Colonic mucosa (tissue), 4 donors: ENCODE results near the gene TPI1. TPM values are rescaled to one million over a fixed set of nuclear protein-coding genes. Genes with fewer than 3 reads are reported as not detected.
A peak's percentile ranks its signal among the peaks of the same experiment; 100 is the strongest.

Source experiments
- DNase-seq: peaks from one replicate; pipeline ENCODE4 v3.0.0-alpha.2; 2020
- H3K27ac ChIP-seq: fragments of 200-600 bp; one replicate; pipeline ENCODE4 v1.8.0; 2021
- H3K27me3 ChIP-seq: fragments of 200-600 bp; one replicate; pipeline ENCODE4 v1.8.0; 2021
- H3K36me3 ChIP-seq: fragments of 200-600 bp; one replicate; pipeline ENCODE4 v1.8.0; 2021
- H3K4me1 ChIP-seq: fragments of 200-600 bp; one replicate; pipeline ENCODE4 v1.8.0; 2021; ENCODE audit warnings: mild to moderate bottlenecking
- H3K4me3 ChIP-seq: fragments of 200-600 bp; one replicate; pipeline ENCODE4 v1.8.0; 2021
- H3K9ac ChIP-seq, 2 donors: one replicate each; pipeline ENCODE4 v1.7.0; 2013; ENCODE audit warnings: control low read depth in 2 of 2, low read depth in 2 of 2, low read length in 2 of 2
- H3K9me3 ChIP-seq: fragments of 200-600 bp; one replicate; pipeline ENCODE4 v1.8.0; 2021
- intact Hi-C: fragments of 100-400 bp; cut with DNase I; formaldehyde crosslinking; loops from one replicate; pipeline ENCODE4 v1.14.1; 2022
- total RNA-seq, 2 donors: library from RNA; stranded (reverse); fragmentation: NEBNext Ultra II Directional in 1 of 2; extraction: Animal tissue kit (Norgen Biotek cat#: 25700) in 1 of 2; gene quantifications; one replicate each; pipeline ENCODE4 v1.2.1, GENCODE V29; 2021
- TF ChIP-seq, protein P1 (sequence below): fragments of 200-600 bp; IDR thresholded peaks from one replicate; pipeline ENCODE4 v1.8.0; 2022; ENCODE audit warnings: antibody characterized with exemption, mild to moderate bottlenecking
- donor health status: healthy.
- donor health status: DM: no; HTN: no; CAD: no.
- donor health status: DM: no; HTN: no; CAD: no.

TPI1 gene
- total RNA-seq, 2 donors from 2014 or later = 1,097 to 1,106 TPM

DNA sequence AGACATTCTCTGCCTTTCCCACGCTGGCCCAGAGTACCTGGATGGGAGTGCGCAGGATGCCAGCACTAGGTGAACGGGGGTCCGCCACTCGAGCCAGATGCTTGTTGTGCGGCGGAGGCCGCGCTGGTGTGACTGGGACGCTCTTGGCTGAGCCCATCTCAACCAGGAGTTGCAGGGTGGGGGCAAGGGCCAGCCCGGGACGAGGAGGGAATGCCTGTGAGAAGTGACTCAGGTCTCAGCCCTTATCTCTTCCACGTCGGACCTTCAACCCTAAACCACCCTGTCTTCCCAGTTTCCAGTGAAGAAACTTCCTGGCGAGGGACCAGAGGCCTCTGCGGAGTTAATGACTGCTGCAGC lies 16.6 kb upstream of the TPI1 start:
- H3K9me3 ChIP-seq = no peaks in the 10 kb centered on the region
- intact Hi-C loops = no loop called here
- peak overlapping the region; percentile 99 for H3K27ac ChIP-seq
- no peaks in the 10 kb centered on the region for H3K36me3 ChIP-seq
- DNase-seq = no peak
- TF ChIP-seq, protein P1, sequence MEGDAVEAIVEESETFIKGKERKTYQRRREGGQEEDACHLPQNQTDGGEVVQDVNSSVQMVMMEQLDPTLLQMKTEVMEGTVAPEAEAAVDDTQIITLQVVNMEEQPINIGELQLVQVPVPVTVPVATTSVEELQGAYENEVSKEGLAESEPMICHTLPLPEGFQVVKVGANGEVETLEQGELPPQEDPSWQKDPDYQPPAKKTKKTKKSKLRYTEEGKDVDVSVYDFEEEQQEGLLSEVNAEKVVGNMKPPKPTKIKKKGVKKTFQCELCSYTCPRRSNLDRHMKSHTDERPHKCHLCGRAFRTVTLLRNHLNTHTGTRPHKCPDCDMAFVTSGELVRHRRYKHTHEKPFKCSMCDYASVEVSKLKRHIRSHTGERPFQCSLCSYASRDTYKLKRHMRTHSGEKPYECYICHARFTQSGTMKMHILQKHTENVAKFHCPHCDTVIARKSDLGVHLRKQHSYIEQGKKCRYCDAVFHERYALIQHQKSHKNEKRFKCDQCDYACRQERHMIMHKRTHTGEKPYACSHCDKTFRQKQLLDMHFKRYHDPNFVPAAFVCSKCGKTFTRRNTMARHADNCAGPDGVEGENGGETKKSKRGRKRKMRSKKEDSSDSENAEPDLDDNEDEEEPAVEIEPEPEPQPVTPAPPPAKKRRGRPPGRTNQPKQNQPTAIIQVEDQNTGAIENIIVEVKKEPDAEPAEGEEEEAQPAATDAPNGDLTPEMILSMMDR = no peak
- peak overlapping the region; percentile 65 for H3K4me3 ChIP-seq
- no peaks in the 10 kb centered on the region for H3K27me3 ChIP-seq
- H3K9ac ChIP-seq = peak overlapping the region in 1 of 2 donors; percentile 70
- H3K4me1 ChIP-seq = peaks cover 13% of the 10 kb centered on the region

DNA sequence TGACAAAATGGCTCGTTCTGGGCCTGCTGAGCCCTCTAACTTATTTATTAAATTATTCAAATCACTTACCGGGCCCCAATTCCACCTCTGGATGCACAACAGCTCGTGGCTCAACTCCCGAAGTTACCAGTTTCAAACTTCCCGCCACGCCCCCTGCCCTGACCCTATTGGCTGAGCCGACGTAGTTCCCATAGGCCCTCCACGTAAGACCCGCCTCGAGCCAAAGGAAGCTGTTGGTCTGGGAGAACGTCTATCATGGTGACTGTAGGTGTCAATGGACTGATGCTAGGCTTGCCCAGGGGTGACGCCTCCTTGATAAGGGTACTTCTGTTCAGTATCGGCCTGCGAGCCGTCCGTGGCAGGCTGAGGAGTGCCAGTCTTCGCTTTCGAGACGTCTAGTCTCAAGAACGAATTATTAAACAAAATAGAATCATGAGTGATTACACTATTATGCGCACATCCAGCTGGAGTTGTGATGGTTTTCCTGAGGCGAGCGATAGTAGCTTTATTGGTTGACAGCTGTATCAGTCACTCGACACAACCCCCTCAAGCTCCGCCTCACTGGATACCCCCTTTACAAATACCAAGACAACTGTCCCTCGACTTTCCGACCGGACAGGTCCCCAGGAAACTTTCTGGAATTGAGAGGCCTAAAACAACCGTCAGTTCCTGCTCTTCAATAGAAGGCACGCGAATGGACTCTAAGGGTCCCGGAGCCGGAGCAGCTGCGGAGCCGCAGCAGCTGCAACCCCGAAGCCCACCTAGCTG lies 16.0 kb upstream of the TPI1 start, which contains the start of gene CDCA3:
Gene CDCA3 (minus strand): TSS at position 134 of the 768 bp plus-strand sequence. CDS start 334 bp downstream, outside the sequence.
- Histone ChIP-seq H3K27me3 (no peaks in the 10 kb centered on the region), H3K36me3 (no peaks in the 10 kb centered on the region), H3K4me3 (peak within 1 kb of the TSS; percentile 65), H3K27ac (peak within 1 kb of the TSS; percentile 99), H3K9ac (peak within 1 kb of the TSS; percentile 70), H3K4me1 (peaks cover 13% of the 10 kb centered on the region), H3K9me3 (no peaks in the 10 kb centered on the region)
- peak; percentile 98 for DNase-seq
- intact Hi-C loops = no loop called here
- TF ChIP-seq, protein P1 = no peak

DNA sequence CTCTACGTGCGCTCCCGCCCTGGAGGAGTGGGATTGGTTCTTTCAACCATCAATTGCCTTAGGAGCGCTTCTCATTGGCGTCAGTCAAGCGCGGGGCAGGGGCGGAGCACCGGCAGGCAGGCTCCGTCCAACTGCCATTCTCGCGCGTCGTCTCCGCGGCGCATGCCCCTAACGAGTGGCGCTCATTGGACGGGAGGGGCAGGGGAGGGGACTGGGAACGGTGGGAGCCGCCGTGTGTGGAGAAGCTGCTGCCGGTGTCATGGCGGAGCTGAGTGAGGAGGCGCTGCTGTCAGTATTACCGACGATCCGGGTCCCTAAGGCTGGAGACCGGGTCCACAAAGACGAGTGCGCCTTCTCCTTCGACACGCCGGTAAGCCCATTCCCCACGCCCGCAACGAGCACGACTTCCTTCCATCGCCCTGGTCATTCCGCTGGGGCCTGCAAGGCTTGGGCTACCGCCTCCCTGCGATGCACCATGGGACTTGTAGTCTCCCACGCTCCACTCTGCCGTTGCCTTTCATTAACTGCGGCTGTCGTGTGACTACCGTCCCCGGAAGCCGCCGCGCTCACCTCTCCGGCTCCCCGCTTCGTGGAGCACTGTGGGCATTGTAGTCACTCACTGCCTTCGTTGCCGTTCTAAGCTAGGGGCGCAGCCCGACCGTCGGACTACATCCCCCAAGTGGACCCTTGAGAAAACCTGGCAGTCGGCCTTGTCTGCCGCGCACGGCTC lies 15.2 kb upstream of the TPI1 start, which contains the start of gene USP5:
Gene USP5 (plus strand): TSS at position 230 of the 730 bp plus-strand sequence. CDS start 30 bp downstream, at position 260.
- Histone ChIP-seq H3K9me3 (no peaks in the 10 kb centered on the region), H3K9ac (peak within 1 kb of the TSS; percentile 70 to 71), H3K4me1 (peaks cover 13% of the 10 kb centered on the region), H3K27me3 (no peaks in the 10 kb centered on the region), H3K27ac (peak within 1 kb of the TSS; percentile 99), H3K4me3 (peak within 1 kb of the TSS; percentile 65), H3K36me3 (peaks cover 1% of the 10 kb centered on the region)
- TF ChIP-seq, protein P1 = no peak
- peak; percentile 98 for DNase-seq
- intact Hi-C loops = no loop called here

DNA sequence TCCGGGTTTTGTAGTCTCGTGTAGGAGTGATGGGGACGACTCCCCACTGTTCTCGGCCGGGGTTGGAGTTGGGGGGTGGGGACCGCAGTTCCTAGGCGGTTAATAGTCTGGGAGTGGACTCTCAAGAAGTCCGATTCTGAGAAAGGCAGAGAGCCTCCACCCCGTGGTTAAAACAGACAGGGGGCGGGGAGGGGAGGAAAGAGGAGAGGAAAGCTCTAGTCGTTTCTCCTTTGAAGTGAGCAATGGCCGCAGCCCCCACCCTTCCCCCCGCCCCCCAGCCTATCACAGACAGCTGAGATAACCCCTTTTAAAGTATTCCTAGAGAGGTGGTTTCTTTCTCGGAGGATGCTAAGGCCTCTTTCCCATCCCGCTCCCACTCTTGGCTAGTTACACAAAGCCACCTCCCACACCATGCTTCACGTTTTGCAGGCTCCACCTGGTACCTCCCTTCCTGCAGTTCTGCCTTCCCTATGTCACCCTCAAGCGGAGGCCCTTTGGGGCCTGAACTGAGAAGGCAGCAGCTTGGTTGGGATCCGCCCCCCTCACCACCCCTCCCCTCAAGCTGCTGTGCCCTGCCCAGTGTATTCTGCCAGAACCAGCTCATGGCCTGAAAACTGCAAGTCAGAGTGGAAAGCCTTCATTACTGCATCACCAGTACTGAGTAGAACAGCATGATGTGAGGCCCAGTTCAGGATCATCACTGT lies 14.5 kb upstream of the TPI1 start:
- H3K9me3 ChIP-seq = no peaks in the 10 kb centered on the region
- TF ChIP-seq, protein P1 = no peak
- intact Hi-C loops = no loop called here
- H3K4me1 ChIP-seq = peaks cover 13% of the 10 kb centered on the region
- H3K27me3 ChIP-seq = no peaks in the 10 kb centered on the region
- peak; percentile 46 for DNase-seq
- peak overlapping the region; percentile 58 to 71 for H3K9ac ChIP-seq
- peak overlapping the region; percentile 50 for H3K27ac ChIP-seq
- H3K4me3 ChIP-seq = peak overlapping the region; percentile 65
- peaks cover 9% of the 10 kb centered on the region for H3K36me3 ChIP-seq

DNA sequence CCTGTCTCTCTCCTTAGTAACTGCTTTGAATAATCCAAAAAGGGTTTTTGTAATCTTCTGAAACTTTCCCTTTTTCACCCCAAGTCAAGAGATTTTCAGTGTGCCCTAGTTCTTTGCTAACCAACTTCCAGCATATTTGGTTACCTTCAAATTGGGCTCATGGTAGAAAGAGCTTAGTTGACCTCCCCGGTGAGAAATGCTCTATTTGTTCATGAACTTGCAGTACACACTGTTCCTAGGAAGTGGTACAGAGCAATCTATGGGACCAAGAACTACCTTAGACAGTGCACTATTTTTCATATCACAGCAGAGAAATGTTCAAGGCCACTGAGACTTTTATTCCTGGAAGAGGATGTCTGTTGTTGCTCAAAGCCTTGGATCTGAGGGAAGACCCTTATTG lies 13.7 kb upstream of the TPI1 start:
- Histone ChIP-seq H3K4me3 (no peak overlapping the region), H3K9me3 (no peaks in the 10 kb centered on the region), H3K4me1 (peaks cover 13% of the 10 kb centered on the region), H3K36me3 (peaks cover 9% of the 10 kb centered on the region), H3K27ac (peak overlapping the region; percentile 50), H3K9ac (peak overlapping the region in 1 of 2 donors; percentile 71), H3K27me3 (no peaks in the 10 kb centered on the region)
- intact Hi-C loops = no loop called here
- TF ChIP-seq, protein P1 = no peak
- no peak for DNase-seq
